Panc1 (cell line): Measurements from ENCODE around the gene CEP104.

ENCODE experiments used
- CTCF ChIP-seq: fragments of 450-650 bp; IDR thresholded peaks from 2 replicates; pipeline ENCODE4 v1.5.1; 2017; ENCODE audit warnings: mild to moderate bottlenecking
- POLR2AphosphoS5 ChIP-seq: IDR thresholded peaks from 2 replicates; pipeline ENCODE4 v1.6.1; 2012; ENCODE audit warnings: mild to moderate bottlenecking, low read depth, low read length, moderate library complexity
- SIN3A ChIP-seq: IDR thresholded peaks from 2 replicates; pipeline ENCODE4 v1.6.1; 2012; ENCODE audit warnings: low read depth, mild to moderate bottlenecking, low read length, moderate library complexity, borderline replicate concordance; ENCODE audit not compliant: insufficient read depth

- TF ChIP-seq CTCF, result no peak
- TF ChIP-seq SIN3A, result no peak
- TF ChIP-seq POLR2AphosphoS5, result no peak
Measured at GRCh38 chr1:3816331-3817137, 40.5 kb downstream of the CEP104 start.
